Activated CD8-positive, alpha-beta memory T cell treated with anti-CD3 and anti-CD28 coated beads, Interleukin-2, amount 50 U/mL, for 24 hours (primary cell): ENCODE results near the gene YOD1.

ENCODE experiments used
- DNase-seq: peaks from one replicate; pipeline ENCODE4 v3.0.0-alpha.2; 2020; ENCODE audit errors: extremely low read depth

The YOD1 gene

GRCh38 chr1:207007352-207008033 is 43.5 kb downstream of the YOD1 start:
- DNase-seq: no peak

GRCh38 chr1:207006914-207007313 is 44.1 kb downstream of the YOD1 start:
- no peak for DNase-seq

DNA sequence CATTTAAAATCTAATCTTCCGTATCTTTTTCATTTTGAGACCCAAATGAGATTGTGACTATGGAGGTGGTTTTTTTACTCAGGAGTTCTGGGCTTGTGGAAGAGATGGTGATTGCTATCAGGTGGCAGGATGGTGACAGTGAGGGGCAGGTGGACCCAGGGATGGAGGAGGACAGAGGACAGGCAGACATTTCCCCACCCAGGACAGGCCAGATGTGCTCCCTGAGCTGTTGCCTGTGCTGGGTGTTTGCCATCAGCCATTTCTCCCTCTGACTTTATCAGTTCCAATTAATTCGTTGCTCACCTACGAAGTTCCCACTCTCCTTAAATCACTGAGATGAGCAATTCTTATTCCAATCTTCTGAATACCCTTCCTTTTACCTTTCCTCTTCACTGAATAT is 44.9 kb downstream of the YOD1 start:
- no peak for DNase-seq

DNA sequence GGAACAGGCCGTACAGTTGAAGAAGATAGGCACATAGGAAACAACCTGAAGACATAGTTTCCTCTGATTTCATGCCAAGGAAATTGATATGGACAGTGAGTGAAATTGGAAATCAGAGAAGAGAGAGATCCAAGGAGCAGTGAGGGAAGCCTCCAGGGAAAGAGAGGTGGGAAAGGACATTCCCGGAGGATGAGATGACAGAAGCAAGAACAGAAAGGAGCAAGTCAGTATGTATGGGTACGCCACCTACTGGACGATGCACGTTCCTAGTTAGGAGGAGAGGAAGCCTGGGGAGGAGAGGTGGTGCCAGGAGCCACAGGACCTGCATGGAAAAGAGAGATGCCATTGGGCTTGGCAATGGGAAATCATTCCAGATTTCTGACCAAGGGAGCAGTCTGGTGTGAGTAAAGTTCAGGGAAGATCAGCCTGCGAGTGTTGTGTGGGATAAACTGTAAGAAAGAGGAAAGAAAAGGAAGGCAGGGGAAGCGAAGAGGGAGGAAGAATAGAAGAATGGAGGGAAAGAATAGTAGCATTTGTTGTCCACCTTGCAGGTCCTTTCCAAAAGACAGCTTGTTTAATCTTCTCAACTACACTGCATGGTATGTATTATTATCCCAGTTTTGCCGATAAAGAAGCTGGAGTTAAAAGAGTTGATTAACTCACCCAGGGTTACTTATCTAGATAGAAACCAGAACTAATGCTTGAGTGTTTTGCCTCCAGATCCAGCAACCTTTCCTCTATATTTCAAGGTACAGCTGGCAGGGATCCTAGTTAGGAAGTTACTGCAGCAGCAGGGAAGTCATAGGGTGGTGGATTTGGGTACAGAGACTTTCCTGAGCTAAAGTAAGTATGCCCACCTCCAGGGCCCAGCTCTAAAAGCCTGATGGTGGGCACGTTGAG is 45.8 kb downstream of the YOD1 start:
- DNase-seq: no peak

- no peak for DNase-seq
Observed at GRCh38 chr1:207003210-207003609, 47.8 kb downstream of the YOD1 start.

DNA sequence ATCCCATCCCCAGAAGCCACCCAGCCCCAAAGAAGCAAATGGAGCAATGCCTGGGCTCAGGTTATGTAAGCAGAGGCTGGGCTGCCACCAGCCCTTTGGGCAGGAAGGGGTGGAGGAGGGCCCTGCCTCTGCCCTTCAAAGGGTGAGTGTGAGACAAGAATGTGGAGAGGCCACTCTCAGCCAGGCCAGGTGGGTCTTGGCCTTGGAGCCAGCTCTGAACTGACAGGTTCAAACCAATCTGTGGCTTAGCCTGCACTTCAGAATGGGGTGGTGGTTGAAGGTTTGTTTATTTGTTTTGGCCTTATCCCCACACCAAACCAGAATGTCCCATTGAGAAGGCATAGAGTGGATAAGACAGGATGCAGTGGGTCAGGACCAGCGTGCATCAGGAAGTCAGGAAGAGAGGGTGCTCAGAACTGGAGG is 48.3 kb downstream of the YOD1 start:
- DNase-seq: no peak

DNA sequence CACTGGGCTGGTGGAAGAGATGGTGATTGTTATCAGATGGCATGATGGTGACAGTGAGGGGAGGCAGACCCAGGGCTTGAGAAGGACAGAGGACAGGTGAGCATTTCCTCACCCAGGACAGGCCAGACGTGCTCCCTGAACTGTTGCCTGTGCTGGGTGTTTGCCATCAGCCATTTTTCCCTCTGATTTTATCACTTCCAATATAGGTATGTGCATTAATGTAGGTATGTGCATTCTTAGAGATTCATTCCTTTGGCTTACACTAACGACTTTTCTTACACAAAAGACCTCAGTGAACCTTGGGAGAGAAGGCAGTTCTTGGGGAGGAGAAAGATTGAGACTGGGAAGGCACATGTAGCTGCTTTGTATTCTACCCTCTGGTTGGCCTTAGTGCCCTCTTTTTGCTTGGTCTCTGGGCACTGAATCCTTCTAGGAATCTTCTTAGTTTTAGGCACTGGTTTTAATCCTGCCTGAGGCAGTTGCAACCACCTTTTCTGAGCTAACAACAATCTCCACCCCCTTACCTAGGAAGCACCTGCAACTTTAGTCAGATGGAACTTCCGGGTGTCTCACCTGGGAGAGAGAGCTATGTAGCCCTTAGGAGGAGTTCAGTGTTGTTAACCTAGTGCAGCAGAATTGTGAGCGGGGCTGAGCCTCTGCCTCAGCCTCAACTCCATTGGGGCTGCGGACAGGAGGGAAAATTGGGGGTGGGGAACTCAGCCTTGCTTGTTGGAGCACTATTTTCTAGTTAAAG is 49.3 kb downstream of the YOD1 start:
- DNase-seq: no peak

DNA sequence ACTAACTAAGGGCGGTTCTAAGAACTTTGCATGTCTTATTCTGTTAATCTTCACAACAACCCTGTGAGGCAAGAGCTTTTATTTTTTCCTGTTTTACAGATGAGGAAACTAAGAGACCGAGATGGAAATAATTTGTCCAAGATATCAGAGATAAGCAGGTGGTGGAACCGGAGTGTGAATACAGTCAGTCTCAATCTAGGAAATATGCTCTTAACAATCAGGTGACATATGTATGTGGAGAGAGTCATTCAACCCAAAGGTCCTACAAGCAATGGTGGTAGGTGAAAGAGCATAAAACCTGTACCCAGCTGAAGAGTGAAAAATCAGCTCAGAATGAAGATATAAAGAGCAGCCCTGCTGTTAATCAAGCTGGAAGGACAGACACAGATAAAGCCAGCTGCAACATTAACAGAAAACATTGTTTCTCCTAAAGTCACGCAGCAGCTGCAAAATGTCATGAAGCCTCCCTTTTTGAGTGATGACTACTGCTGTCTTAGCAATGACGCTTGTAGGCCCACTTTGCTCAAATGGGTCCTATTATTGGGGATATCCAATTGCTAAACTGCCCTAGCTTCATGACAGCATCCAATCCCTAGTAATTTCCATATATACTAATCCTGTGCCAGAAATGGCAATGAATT is 50.2 kb downstream of the YOD1 start:
- DNase-seq: no peak

- DNase-seq: no peak
Observed at GRCh38 chr1:206998816-206999215, 52.2 kb downstream of the YOD1 start.
